ENCODE measurements around the gene UBE2QL1. TPM values are rescaled to one million over a fixed set of nuclear protein-coding genes. Genes with fewer than 3 reads are reported as not detected.

The UBE2QL1 gene
- total RNA-seq, 1 donor, result not detected

DNA sequence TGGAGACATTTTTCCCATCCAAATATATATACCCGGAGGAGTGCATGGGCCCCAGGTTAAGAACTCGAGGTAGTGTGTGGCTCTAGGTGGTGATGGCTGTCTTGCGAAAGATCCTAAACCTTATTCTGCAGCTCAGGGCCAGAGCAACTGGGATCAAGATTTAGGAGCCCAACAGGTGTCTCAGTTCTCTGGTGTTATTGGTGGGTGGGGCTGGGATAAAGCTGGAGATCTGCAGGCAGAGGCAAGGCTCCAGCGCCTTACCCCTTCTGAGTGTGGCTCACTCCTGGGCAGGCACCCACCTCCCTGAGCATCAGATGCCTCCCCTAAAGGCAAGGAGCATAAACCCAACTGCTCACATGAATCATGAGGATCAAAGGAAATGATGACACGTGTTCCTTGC is 11.2 kb downstream of the UBE2QL1 start:
- no peak overlapping the region for H3K4me3 ChIP-seq (ENCODE audit: low read depth, low read length)
- DNase-seq (ENCODE audit: low read depth), result no peak
- TF ChIP-seq, protein P1, sequence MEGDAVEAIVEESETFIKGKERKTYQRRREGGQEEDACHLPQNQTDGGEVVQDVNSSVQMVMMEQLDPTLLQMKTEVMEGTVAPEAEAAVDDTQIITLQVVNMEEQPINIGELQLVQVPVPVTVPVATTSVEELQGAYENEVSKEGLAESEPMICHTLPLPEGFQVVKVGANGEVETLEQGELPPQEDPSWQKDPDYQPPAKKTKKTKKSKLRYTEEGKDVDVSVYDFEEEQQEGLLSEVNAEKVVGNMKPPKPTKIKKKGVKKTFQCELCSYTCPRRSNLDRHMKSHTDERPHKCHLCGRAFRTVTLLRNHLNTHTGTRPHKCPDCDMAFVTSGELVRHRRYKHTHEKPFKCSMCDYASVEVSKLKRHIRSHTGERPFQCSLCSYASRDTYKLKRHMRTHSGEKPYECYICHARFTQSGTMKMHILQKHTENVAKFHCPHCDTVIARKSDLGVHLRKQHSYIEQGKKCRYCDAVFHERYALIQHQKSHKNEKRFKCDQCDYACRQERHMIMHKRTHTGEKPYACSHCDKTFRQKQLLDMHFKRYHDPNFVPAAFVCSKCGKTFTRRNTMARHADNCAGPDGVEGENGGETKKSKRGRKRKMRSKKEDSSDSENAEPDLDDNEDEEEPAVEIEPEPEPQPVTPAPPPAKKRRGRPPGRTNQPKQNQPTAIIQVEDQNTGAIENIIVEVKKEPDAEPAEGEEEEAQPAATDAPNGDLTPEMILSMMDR (IDR thresholded peaks at IDR 0.05; ENCODE audit: insufficient read depth, low read depth, low read length), result no peak

DNA sequence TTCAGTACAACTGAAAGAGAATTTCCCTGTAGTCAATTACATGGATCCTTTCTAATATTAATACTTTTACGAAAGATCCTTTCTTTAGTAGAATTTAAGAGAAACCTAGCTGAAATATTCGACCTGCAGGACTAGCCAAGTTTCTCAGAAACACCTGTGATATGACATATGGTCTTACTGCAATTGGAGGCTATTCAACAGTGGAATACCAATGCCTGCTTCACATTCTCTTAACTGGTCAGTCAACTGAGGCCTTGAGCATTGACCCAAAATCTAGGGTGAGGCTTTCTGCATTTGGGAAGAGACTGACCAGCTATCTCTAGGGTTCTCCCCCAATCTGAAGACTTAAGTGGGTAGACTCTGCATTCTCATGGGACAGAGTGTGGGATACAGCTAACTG is 12.3 kb downstream of the UBE2QL1 start:
- TF ChIP-seq, protein P1 (IDR thresholded peaks at IDR 0.05; ENCODE audit: insufficient read depth, low read depth, low read length), result no peak
- DNase-seq (ENCODE audit: low read depth), result no peak
- no peak overlapping the region for H3K4me3 ChIP-seq (ENCODE audit: low read depth, low read length)

DNA sequence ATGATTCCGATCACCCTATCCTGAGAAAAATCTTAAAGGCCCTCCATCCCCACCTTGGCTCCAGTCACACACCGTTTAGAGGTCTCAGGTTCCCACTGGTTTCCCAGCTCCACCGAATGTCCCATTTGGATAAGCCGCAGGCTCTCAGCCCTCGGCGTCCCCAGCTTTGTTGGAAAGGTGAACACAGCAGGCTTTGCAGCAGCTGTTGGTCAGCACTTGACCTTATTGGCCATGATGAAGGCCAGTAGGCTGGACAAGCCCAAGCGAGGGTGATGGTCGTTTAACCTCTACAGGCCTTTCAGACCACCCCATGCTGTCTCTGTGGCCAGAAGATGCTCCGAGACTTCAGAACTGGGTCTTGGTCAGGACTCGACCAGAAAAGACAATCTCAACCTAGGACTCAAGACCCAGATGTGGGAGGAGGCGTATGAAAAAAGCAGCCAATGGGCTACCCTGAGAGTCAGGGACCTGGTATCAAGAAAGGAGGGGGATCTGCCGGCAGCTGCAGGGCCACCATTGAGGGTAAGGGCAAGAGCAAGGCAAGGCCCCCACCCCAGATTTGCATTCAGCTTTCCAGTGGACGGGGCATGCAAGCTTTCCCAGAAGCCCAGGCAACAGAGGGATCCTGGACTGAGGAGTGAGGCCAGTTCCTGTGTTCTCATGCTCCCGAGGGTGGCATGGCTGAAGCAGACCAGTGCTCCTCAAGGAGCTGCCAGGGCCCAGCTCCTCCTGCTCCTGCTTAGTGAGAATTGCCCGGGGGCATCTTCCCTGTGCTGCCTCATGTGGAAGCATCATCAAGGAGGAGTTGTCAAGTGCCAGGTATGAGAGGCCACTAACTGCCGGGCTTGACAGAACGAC is 13.4 kb downstream of the UBE2QL1 start:
- TF ChIP-seq, protein P1 (IDR thresholded peaks at IDR 0.05; ENCODE audit: insufficient read depth, low read depth, low read length), result no peak
- no peak for DNase-seq (ENCODE audit: low read depth)
- H3K4me3 ChIP-seq (ENCODE audit: low read depth, low read length), result no peak overlapping the region

DNA sequence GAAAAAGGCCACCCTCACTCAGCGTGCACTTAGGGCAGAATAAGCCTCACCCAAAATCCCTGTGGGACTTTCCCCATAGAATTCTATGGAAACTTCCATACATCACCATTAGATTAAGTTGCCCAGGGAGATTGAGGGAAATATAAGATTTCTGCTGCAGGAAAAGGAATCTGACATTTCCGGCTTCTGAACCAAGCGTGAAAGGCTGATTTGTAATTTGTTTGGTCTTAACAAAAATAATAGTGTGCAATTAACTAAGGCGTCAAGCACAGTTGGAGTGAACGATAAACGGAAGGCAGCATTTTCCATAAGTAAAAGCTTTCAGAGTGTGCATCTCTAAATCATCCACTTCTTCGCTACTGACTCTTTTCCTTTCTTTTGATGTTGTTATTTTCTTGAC is 14.0 kb downstream of the UBE2QL1 start:
- DNase-seq (ENCODE audit: low read depth), result no peak
- no peak overlapping the region for H3K4me3 ChIP-seq (ENCODE audit: low read depth, low read length)
- TF ChIP-seq, protein P1 (IDR thresholded peaks at IDR 0.05; ENCODE audit: insufficient read depth, low read depth, low read length), result no peak

DNA sequence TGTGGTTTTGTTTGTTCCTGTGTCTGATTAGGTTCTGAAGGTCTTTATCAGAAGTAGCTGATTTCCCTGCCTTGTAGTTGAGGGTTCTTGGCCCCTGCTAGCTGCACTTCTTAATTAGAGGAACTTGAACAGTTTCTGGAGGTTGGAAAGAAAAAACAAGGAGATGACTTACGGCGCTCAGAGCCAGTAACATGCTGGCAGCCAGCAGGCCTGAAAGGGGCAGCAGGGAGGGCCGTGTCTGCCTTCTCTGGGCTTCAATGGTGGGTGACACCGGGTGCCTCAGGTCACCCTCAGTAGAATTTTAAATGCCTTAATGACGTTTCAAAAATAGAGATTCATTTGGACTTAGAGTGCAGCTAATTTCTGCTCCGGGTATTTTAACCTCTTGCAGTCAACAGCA is 15.8 kb downstream of the UBE2QL1 start:
- no peak for DNase-seq (ENCODE audit: low read depth)
- TF ChIP-seq, protein P1 (IDR thresholded peaks at IDR 0.05; ENCODE audit: insufficient read depth, low read depth, low read length), result no peak
- no peak overlapping the region for H3K4me3 ChIP-seq (ENCODE audit: low read depth, low read length)

DNA sequence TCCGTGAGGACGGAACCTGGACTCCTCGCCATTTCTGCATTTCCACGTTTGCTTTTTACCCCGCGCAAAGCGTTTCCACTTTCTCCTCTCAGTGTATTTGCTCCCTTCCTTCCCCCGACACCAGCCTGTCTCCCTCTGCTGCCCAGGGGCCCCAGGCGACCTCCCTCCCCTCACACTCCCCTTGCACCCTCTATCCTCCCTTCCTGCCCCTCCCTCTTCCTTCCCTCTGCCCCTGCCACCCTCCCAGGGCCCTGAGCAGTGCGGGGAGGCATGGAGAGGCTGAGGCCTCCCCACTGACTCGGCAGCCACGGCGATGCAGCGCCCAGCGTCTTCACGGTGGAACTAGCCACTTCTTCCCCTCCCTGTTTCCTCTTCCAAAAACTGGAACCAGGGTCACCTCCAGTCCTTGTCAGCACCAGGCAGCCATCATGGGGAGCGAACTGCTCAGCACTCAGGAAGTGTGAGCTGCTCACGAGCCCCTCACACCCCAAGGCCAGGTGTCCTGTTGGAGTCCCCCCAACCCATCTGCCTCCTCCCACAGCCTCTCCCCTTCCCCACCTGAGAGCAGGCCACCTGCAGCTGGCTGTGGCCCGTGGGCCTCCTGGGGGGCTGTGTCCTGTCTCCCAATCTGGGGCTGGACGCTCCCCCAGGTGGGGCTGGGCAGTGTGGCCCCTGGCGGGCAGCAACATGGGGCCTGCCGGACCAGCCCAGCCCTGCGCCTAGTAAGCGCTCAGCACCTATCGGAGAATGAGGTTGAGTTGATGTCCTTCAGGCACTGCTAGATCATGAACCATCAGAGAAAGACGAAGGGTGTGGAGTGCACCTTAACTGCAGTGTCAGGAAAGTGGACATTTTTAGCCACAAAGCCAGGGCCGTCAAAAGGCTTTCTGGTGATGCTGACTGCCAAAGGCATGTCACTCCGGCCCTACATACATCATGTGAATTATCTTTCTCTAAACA is 17.5 kb downstream of the UBE2QL1 start:
- no peak for DNase-seq (ENCODE audit: low read depth)
- H3K4me3 ChIP-seq (ENCODE audit: low read depth, low read length), result no peak overlapping the region
- TF ChIP-seq, protein P1 (IDR thresholded peaks at IDR 0.05; ENCODE audit: insufficient read depth, low read depth, low read length), result no peak

All from fibroblast of villous mesenchyme (primary cell).